Superior temporal gyrus (tissue), 1 donor: Measurements from ENCODE around the gene FETUB.
"Not testable (repeated sequence)": the region's sequence is repeated elsewhere in the genome, so short reads cannot be mapped to it uniquely, and the experiment has no call there.

Experiments
- DNase-seq: peaks from one replicate; pipeline ENCODE4 v3.0.0-alpha.2; 2016; ENCODE audit errors: extremely low spot score

FETUB gene

GRCh38 chr3:186678604-186679003 is 38.4 kb downstream of the FETUB start:
- DNase-seq = no peak

GRCh38 chr3:186679151-186679550 is 39.0 kb downstream of the FETUB start:
- DNase-seq = no peak

DNA sequence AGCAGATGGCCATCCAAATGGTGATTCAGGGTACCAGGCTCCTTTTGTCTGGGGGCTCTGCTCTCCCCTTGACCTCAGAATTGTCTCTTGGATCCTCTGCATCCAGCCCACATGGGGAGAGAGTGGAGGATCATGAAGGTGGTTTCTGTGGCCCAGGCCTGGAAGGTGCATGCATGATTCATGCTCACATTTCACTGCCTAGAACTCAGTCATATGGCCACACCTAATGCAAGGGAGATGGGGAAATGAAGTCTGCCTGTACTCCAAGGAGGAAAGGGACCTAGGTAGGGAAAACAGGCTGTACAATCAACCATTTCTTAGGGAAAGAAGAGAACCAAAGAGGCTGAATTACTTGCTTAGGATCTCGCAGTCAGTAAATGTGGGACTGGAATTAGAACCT is 40.7 kb downstream of the FETUB start:
- no peak for DNase-seq

DNA sequence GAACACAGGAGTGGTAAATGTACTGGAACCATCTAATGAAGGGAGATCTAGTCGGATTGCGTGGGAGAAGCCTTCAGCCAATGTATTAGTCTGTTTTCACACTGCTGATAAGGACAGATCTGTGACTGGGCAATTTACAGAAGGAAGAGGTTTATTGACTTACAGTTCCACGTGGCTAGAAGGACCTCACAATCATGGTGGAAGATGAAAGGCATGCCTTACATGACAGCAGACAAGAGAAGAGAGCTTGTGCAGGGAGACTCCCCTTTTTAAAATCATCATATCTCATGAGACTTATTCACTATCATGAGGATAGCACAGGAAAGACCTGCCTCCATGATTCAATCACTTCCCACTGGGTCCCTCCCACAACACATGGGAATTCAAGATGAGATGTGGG is 42.6 kb downstream of the FETUB start:
- no peak for DNase-seq

GRCh38 chr3:186683979-186684378 is 43.8 kb downstream of the FETUB start:
- no peak for DNase-seq

GRCh38 chr3:186686475-186686874 is 46.3 kb downstream of the FETUB start:
- not testable (repeated sequence) for DNase-seq

GRCh38 chr3:186687120-186687651 is 47.0 kb downstream of the FETUB start:
- DNase-seq = no peak

- not testable (repeated sequence) for DNase-seq
These were observed 50.1 kb downstream of the FETUB start for GRCh38 chr3:186690304-186690703.

- no peak for DNase-seq
These were observed 51.5 kb downstream of the FETUB start for GRCh38 chr3:186691676-186692075.

DNA sequence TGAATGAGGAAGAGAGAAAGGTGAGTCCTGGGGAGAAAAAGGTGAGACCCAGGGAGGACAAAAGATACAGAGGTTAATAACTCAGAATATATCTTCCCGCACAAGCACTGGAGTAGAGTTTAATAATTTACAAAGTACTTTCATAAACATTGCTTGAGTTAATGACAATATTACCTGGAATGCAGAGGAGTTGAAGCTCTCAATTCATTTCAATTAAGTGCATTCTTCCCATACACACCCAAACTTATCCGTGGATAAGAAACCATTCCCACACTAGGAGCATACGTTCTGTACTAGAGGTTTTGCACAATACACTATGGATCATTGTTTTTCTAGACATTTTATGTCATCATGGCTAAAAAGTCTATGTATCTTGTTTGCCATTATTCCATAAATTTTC is 53.6 kb downstream of the FETUB start:
- DNase-seq = no peak

GRCh38 chr3:186694288-186695032 is 54.3 kb downstream of the FETUB start:
- DNase-seq = no peak

DNA sequence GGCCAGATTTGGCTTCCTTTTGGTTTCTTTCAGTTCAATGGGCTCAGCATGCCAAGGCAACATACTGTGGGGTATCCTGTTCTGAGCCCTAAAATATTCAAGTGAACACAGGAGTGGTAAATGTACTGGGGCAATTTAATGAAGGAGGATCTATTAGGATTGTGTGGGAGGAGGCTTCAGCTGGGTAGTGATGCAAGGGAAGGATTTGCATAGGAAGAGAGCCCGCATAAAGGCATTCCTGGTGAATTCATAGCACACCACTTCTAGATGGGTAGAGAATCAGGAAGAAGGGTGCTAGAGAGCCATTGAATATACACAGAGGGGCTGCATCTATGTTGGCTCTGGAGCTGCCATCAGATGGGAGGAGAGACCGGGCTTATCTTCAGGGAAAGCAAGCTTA is 56.3 kb downstream of the FETUB start:
- no peak for DNase-seq

GRCh38 chr3:186697510-186697909 is 57.3 kb downstream of the FETUB start:
- DNase-seq = no peak

- no peak for DNase-seq
These were observed 60.1 kb downstream of the FETUB start for GRCh38 chr3:186700267-186700666.

DNA sequence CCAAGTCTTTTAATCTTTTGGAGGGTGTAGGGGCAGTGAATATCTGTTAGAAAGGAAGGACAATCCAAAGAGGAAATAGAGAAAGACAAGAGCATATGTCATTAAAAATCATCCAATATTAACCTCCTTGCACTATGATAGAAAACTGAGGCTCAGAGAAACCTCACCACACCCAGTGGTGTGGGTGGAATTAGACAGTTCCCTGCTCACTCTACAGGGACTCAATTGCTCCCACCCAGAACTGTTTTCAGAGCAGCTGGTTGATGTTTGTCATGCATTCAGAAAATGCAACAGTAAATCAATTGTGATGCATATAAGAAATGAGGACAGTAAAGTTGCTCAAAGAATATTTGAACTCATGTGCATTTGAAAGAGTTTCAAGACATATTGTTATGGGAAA is 62.3 kb downstream of the FETUB start:
- DNase-seq = not testable (repeated sequence)
